Neuronal stem cell (in vitro differentiated cells): Measurements from ENCODE around the gene ETS1.

Source experiments
- DNase-seq: peaks from one replicate; pipeline ENCODE4 v3.0.0-alpha.2; 2013; ENCODE audit warnings: low spot score
- H2AFZ ChIP-seq: one replicate; pipeline ENCODE4 v1.6.1; 2013; ENCODE audit warnings: mild to moderate bottlenecking, low read length, inconsistent platforms
- H2AK5ac ChIP-seq: 2 replicates; pipeline ENCODE4 v1.6.1; 2013; ENCODE audit warnings: low read depth, mild to moderate bottlenecking, inconsistent platforms, low read length, moderate library complexity, mixed read lengths
- H2BK120ac ChIP-seq: 2 replicates; pipeline ENCODE4 v1.6.1; 2013; ENCODE audit warnings: low read depth, mild to moderate bottlenecking, inconsistent platforms, low read length, moderate library complexity, mixed read lengths
- H2BK12ac ChIP-seq: one replicate; pipeline ENCODE4 v1.6.1; 2013; ENCODE audit warnings: low read length, inconsistent platforms
- H2BK15ac ChIP-seq: 2 replicates; pipeline ENCODE4 v1.6.1; 2013; ENCODE audit warnings: mild to moderate bottlenecking, low read length, inconsistent platforms, mixed read lengths
- H2BK5ac ChIP-seq: one replicate; pipeline ENCODE4 v1.6.1; 2013; ENCODE audit warnings: inconsistent platforms, mild to moderate bottlenecking, low read length, moderate library complexity
- H3K14ac ChIP-seq: one replicate; pipeline ENCODE4 v1.6.1; 2013; ENCODE audit warnings: low read length, inconsistent platforms
- H3K18ac ChIP-seq: 2 replicates; pipeline ENCODE4 v1.6.1; 2013; ENCODE audit warnings: low read length, inconsistent platforms
- H3K23ac ChIP-seq: 2 replicates; pipeline ENCODE4 v1.6.1; 2013; ENCODE audit warnings: low read depth, mild to moderate bottlenecking, mixed read lengths, low read length, inconsistent platforms; ENCODE audit not compliant: poor library complexity
- H3K27ac ChIP-seq: replicated peaks from 3 replicates; pipeline ENCODE4 v1.5.1; 2013; ENCODE audit warnings: low read length, inconsistent platforms
- H3K27me3 ChIP-seq, 3 experiments: 2 replicates each; pipeline ENCODE4 v1.6.1; 2013; ENCODE audit warnings: low read length in 3 of 3, mild to moderate bottlenecking in 2 of 3, inconsistent platforms in 1 of 3, low read depth in 1 of 3, mixed read lengths in 1 of 3, moderate library complexity in 1 of 3; ENCODE audit not compliant: control insufficient read depth in 3 of 3, insufficient read depth in 3 of 3
- H3K36me3 ChIP-seq, 2 donors: replicated peaks in 1 of 2; 2 replicates each; pipeline ENCODE4 v1.6.1; 2013; ENCODE audit warnings: low read length in 2 of 2; ENCODE audit not compliant: control insufficient read depth in 2 of 2, insufficient read depth in 2 of 2
- H3K4ac ChIP-seq: 2 replicates; pipeline ENCODE4 v1.6.1; 2013; ENCODE audit warnings: inconsistent platforms, mild to moderate bottlenecking, low read length, moderate library complexity
- H3K4me1 ChIP-seq, 2 donors: 1 replicate in 1 of 2; 2 replicates in 1 of 2; pipeline ENCODE4 v1.6.1; 2013; ENCODE audit warnings: low read length in 2 of 2, low read depth in 1 of 2; ENCODE audit not compliant: control insufficient read depth in 2 of 2, insufficient read depth in 1 of 2
- H3K4me2 ChIP-seq: one replicate; pipeline ENCODE4 v1.6.1; 2013; ENCODE audit warnings: mild to moderate bottlenecking, low read length, inconsistent platforms; ENCODE audit not compliant: insufficient read depth, poor library complexity, severe bottlenecking
- H3K4me3 ChIP-seq, 2 donors: 2 replicates each; pipeline ENCODE4 v1.5.1; 2013; ENCODE audit warnings: low read length in 2 of 2, mild to moderate bottlenecking in 2 of 2, inconsistent platforms in 1 of 2, moderate library complexity in 1 of 2
- H3K79me1 ChIP-seq: one replicate; pipeline ENCODE4 v1.6.1; 2013; ENCODE audit warnings: low read depth, mild to moderate bottlenecking, inconsistent platforms, low read length, moderate library complexity
- H3K9ac ChIP-seq: one replicate; pipeline ENCODE4 v1.6.1; 2013; ENCODE audit warnings: mild to moderate bottlenecking, low read depth, low read length, inconsistent platforms; ENCODE audit not compliant: poor library complexity
- H3K9me3 ChIP-seq, 2 donors: replicated peaks in 1 of 2; 2 replicates each; pipeline versions ENCODE3 to v1.6.1; 2013; ENCODE audit warnings: low read length in 2 of 2, mild to moderate bottlenecking in 2 of 2, inconsistent platforms in 1 of 2, low read depth in 1 of 2, mixed read lengths in 1 of 2, moderate library complexity in 1 of 2; ENCODE audit not compliant: control insufficient read depth in 2 of 2, insufficient read depth in 1 of 2
- H4K8ac ChIP-seq: one replicate; pipeline ENCODE4 v1.6.1; 2013; ENCODE audit warnings: low read depth, mild to moderate bottlenecking, inconsistent platforms, low read length, moderate library complexity
- H4K91ac ChIP-seq: one replicate; pipeline ENCODE4 v1.6.1; 2013; ENCODE audit warnings: low read length, low read depth, mild to moderate bottlenecking, inconsistent platforms; ENCODE audit not compliant: poor library complexity
- WGBS, 2 donors: extraction: QIAGEN DNeasy Blood & Tissue Kit; methylation state at CpG; one replicate each; pipeline ENCODE4 v1.1.7; 2013; ENCODE audit warnings: missing lambda C conversion rate in 2 of 2, mixed read lengths in 1 of 2; ENCODE audit not compliant: insufficient read length in 2 of 2, insufficient replicate concordance in 1 of 2; ENCODE audit errors: extremely low coverage in 2 of 2; 5-methylcytosine and 5-hydroxymethylcytosine counted together

Gene ETS1

DNA sequence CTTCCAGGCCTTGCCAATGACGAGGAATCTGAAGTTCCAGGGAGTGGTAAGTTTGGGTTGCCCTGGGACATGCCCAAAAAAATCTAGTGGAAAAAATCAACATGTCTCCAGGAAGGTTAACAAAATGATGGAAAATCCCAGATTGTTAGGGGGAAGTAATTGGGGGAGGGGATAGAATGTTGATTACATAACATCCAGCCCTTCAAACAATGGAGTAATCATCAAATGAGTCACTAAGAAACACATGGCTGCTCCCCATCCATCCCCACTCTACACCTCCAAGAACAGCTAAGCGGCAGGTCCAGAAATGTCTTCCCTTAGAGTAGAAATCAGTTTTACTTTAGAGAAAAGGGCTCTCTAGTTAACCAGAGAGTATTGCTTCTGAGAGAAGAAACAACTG, 94.9 kb downstream of the ETS1 start:
- H3K14ac ChIP-seq, result no peak overlapping the region
- no peak overlapping the region for H3K9ac ChIP-seq
- no peak overlapping the region for H3K23ac ChIP-seq
- no peak overlapping the region for H2BK15ac ChIP-seq
- no CpG with 5 or more reads among the region's 2 CpGs for WGBS, 2 donors
- no peak overlapping the region for H3K4me2 ChIP-seq
- no peaks in the 10 kb centered on the region for H3K9me3 ChIP-seq
- peaks cover 0 to 6% (median 0%) of the 10 kb centered on the region in 3 experiments for H3K27me3 ChIP-seq
- no peak overlapping the region for H3K4me3 ChIP-seq
- DNase-seq, result no peak
- H3K79me1 ChIP-seq, result no peaks in the 10 kb centered on the region
- H4K8ac ChIP-seq, result no peak overlapping the region
- no peak overlapping the region for H3K27ac ChIP-seq
- peaks cover 4 to 30% of the 10 kb centered on the region in 2 donors for H3K4me1 ChIP-seq
- H3K36me3 ChIP-seq, result peaks cover 0 to 27% of the 10 kb centered on the region in 2 donors
- no peak overlapping the region for H2AK5ac ChIP-seq
- no peak overlapping the region for H3K18ac ChIP-seq
- no peak overlapping the region for H2BK120ac ChIP-seq
- H4K91ac ChIP-seq, result no peak overlapping the region
- H2BK5ac ChIP-seq, result no peak overlapping the region
- no peak overlapping the region for H2AFZ ChIP-seq
- no peak overlapping the region for H2BK12ac ChIP-seq
- H3K4ac ChIP-seq, result no peak overlapping the region

DNA sequence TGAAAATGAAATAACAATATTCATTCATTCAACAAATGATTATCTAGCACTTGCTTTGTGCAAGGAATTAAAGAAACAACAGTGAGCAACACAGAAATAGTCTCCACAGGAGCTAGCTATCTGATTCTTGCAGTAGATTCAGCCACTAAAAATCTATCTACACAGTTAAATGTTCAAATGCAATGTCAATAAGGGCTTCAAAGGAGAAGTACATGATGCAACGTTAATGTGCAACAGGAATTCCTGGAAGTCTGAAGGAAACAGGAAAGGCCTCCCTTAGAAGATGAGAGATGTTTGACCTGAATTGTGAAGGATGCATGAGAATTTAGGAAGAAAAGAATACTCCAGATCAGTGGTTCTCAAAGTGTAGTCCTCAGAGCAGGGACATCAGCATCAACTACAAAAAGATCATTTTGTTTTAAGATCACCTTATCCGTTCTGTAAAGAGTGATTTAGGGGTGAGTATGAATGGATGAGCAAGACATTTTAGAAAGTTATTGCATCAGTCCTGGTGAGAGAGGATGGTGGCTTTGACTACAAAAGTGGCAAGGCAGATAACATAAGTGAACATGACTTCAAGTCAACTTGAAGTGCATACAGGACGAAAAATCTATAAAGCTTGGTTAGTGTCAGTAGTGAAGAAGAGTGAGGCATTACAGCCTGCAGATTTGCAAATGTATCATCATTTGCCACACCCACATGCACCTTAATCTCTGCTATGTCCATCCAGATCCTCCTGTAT, 96.0 kb downstream of the ETS1 start:
- Histone ChIP-seq H3K9ac (no peak overlapping the region), H3K27ac (no peak overlapping the region), H3K4ac (no peak overlapping the region)

DNA sequence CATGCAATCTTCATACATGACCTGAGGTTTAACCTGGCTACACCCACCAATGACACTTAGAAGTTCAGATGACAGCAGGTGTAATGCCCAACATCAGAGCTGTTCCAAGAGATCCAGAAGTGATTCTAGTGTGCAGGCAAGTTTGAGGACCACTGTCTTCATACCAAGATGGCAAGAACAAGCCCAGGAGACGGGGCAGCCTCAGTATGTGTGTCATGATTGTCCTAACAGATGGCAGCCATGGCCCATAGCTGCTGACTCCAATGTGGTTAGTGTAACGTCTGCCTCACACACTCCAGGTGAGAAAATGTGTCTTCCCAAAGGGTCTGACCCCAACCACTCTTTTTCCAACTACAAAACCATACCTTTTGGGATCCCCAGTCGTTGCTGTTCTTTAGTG, 97.3 kb downstream of the ETS1 start:
- no peak overlapping the region for H3K18ac ChIP-seq
- no peak overlapping the region for H3K4me2 ChIP-seq
- H3K14ac ChIP-seq, result no peak overlapping the region
- DNase-seq, result no peak
- H3K4me1 ChIP-seq, result peaks cover 1 to 18% of the 10 kb centered on the region in 2 donors
- H3K9me3 ChIP-seq, result no peaks in the 10 kb centered on the region
- H3K9ac ChIP-seq, result no peak overlapping the region
- H3K36me3 ChIP-seq, result peaks cover 0 to 48% of the 10 kb centered on the region in 2 donors
- H2BK12ac ChIP-seq, result no peak overlapping the region
- no peak overlapping the region for H2BK5ac ChIP-seq
- no peak overlapping the region for H3K4ac ChIP-seq
- no peak overlapping the region for H3K27ac ChIP-seq
- H4K91ac ChIP-seq, result no peak overlapping the region
- no peak overlapping the region for H2BK120ac ChIP-seq
- no peak overlapping the region for H3K4me3 ChIP-seq
- H2BK15ac ChIP-seq, result no peak overlapping the region
- H2AFZ ChIP-seq, result no peak overlapping the region
- H2AK5ac ChIP-seq, result no peak overlapping the region
- WGBS, 2 donors, result no CpG with 5 or more reads among the region's 3 CpGs
- H3K23ac ChIP-seq, result no peak overlapping the region
- H3K27me3 ChIP-seq, result no peaks in the 10 kb centered on the region
- no peak overlapping the region for H4K8ac ChIP-seq
- H3K79me1 ChIP-seq, result no peaks in the 10 kb centered on the region

More for the DNA sequence above, 96.0 kb downstream of the ETS1 start:
- no peak overlapping the region for H3K4me3 ChIP-seq
- no peak overlapping the region for H4K8ac ChIP-seq
- no peak overlapping the region for H2AK5ac ChIP-seq
- no peak overlapping the region for H2BK5ac ChIP-seq
- no peak overlapping the region for H3K23ac ChIP-seq
- DNase-seq, result no peak
- no peaks in the 10 kb centered on the region for H3K79me1 ChIP-seq
- no peaks in the 10 kb centered on the region for H3K9me3 ChIP-seq
- no peak overlapping the region for H4K91ac ChIP-seq
- no peak overlapping the region for H2AFZ ChIP-seq
- H3K18ac ChIP-seq, result no peak overlapping the region
- H3K36me3 ChIP-seq, result peaks cover 0 to 35% of the 10 kb centered on the region in 2 donors
- H3K14ac ChIP-seq, result no peak overlapping the region
- H3K4me2 ChIP-seq, result no peak overlapping the region
- no peak overlapping the region for H2BK12ac ChIP-seq
- H2BK120ac ChIP-seq, result no peak overlapping the region
- H3K27me3 ChIP-seq, result peaks cover 0 to under 1% (median 0%) of the 10 kb centered on the region in 3 experiments
- H2BK15ac ChIP-seq, result no peak overlapping the region
- WGBS, 2 donors, result no CpG with 5 or more reads among the region's 3 CpGs
- H3K4me1 ChIP-seq, result peaks cover 1 to 19% of the 10 kb centered on the region in 2 donors

DNA sequence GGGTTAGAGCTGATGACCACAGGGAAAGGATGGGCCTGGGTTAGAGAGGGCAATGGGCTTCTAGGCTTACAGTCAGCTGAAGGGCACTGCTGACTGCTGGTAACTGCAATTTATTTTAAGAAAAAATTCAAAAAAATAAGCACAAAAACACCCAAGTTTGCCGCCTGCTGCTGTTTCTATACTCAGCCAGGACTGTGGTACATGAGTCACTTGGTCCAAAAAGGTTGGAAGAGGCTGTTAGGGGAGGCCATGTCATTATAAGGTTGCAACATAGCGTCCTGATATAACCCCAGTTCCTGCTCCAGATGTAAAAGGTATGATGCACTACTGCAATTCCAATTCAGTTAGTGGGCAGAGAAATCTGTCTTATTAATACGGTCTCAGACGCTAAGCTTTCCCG, 98.9 kb downstream of the ETS1 start:
- Histone ChIP-seq H3K79me1 (no peaks in the 10 kb centered on the region), H2BK12ac (no peak overlapping the region), H3K23ac (no peak overlapping the region), H3K4me2 (no peak overlapping the region), H3K4me1 (peaks cover 0 to 8% of the 10 kb centered on the region in 2 donors), H2AK5ac (no peak overlapping the region), H3K9me3 (peaks cover 0 to 7% of the 10 kb centered on the region in 2 donors), H3K4ac (no peak overlapping the region), H3K18ac (no peak overlapping the region), H2BK15ac (no peak overlapping the region), H4K91ac (no peak overlapping the region), H3K14ac (no peak overlapping the region), H3K36me3 (peaks cover 0 to 64% of the 10 kb centered on the region in 2 donors), H4K8ac (no peak overlapping the region), H2AFZ (no peak overlapping the region), H3K4me3 (no peak overlapping the region), H3K27ac (no peak overlapping the region), H3K27me3 (no peaks in the 10 kb centered on the region), H2BK5ac (no peak overlapping the region), H2BK120ac (no peak overlapping the region), H3K9ac (no peak overlapping the region)
- WGBS, 2 donors, result no CpG with 5 or more reads among the region's 5 CpGs
- DNase-seq, result no peak
